KOPT-K1 (cell line): ENCODE results near the gene MTRF1.
A peak's percentile ranks its signal among the peaks of the same experiment; 100 is the strongest.

ENCODE experiments used
- H3K27ac ChIP-seq: fragments of 200-600 bp; sonication (generic); 2 replicates; pipeline ENCODE4 v1.5.1; 2016; ENCODE audit warnings: antibody characterized with exemption, mild to moderate bottlenecking, low read depth, low read length; ENCODE audit not compliant: poor library complexity, severe bottlenecking
- H3K36me3 ChIP-seq: fragments of 200-600 bp; sonication (generic); 2 replicates; pipeline ENCODE4 v1.5.1; 2017; ENCODE audit warnings: antibody characterized with exemption, mild to moderate bottlenecking, low read length, moderate library complexity; ENCODE audit not compliant: insufficient read depth
- H3K9me3 ChIP-seq: fragments of 200-600 bp; sonication (generic); 2 replicates; pipeline ENCODE4 v1.5.1; 2017; ENCODE audit warnings: antibody characterized with exemption, low read length, mild to moderate bottlenecking; ENCODE audit not compliant: insufficient read depth, poor library complexity, severe bottlenecking

Gene MTRF1

GRCh38 chr13:41263261-41263971 is at the start of gene MTRF1:
MTRF1 (minus strand) TSS chr13:41263576; CDS start chr13:41260907, 2,669 bp downstream.
- Histone ChIP-seq H3K36me3 (peaks cover 28% of the 10 kb centered on the region), H3K9me3 (peaks cover 20% of the 10 kb centered on the region), H3K27ac (peak within 1 kb of the TSS; percentile 74)

- H3K27ac ChIP-seq, result no peak overlapping the region
- H3K9me3 ChIP-seq, result no peaks in the 10 kb centered on the region
- H3K36me3 ChIP-seq, result peaks cover 22% of the 10 kb centered on the region
These were observed 49.7 kb upstream of the MTRF1 start for GRCh38 chr13:41313117-41313516.

- Histone ChIP-seq H3K27ac (peak overlapping the region; percentile 90), H3K36me3 (peaks cover 13% of the 10 kb centered on the region), H3K9me3 (no peaks in the 10 kb centered on the region)
These were observed 48.8 kb upstream of the MTRF1 start for GRCh38 chr13:41312176-41312500.

- no peaks in the 10 kb centered on the region for H3K9me3 ChIP-seq
- peak overlapping the region; percentile 90 for H3K27ac ChIP-seq
- H3K36me3 ChIP-seq, result peaks cover 7% of the 10 kb centered on the region
These were observed 48.2 kb upstream of the MTRF1 start for GRCh38 chr13:41311406-41312175.

GRCh38 chr13:41310963-41311405 is 47.6 kb upstream of the MTRF1 start, which contains the start of gene NAA16:
NAA16 (plus strand) TSS chr13:41311267; CDS start chr13:41311529, 262 bp downstream.
- Histone ChIP-seq H3K27ac (peak within 1 kb of the TSS; percentile 90), H3K9me3 (no peaks in the 10 kb centered on the region)

GRCh38 chr13:41307884-41308640 is 44.7 kb upstream of the MTRF1 start:
- H3K27ac ChIP-seq, result no peak overlapping the region
- H3K36me3 ChIP-seq, result no peaks in the 10 kb centered on the region

More at GRCh38 chr13:41310963-41311405, 47.6 kb upstream of the MTRF1 start, which contains the start of gene NAA16:
- H3K36me3 ChIP-seq, result peaks cover 5% of the 10 kb centered on the region; the same call in 1 of the 2 replicates

GRCh38 chr13:41306271-41307145 is 43.1 kb upstream of the MTRF1 start:
- no peaks in the 10 kb centered on the region for H3K9me3 ChIP-seq
- H3K36me3 ChIP-seq, result no peaks in the 10 kb centered on the region
- no peak overlapping the region for H3K27ac ChIP-seq

More at GRCh38 chr13:41307884-41308640, 44.7 kb upstream of the MTRF1 start:
- H3K9me3 ChIP-seq, result no peaks in the 10 kb centered on the region

GRCh38 chr13:41304551-41304950 is 41.2 kb upstream of the MTRF1 start:
- Histone ChIP-seq H3K36me3 (no peaks in the 10 kb centered on the region), H3K27ac (no peak overlapping the region), H3K9me3 (no peaks in the 10 kb centered on the region)

GRCh38 chr13:41302743-41303142 is 39.4 kb upstream of the MTRF1 start:
- Histone ChIP-seq H3K9me3 (no peaks in the 10 kb centered on the region), H3K27ac (no peak overlapping the region), H3K36me3 (no peaks in the 10 kb centered on the region)

GRCh38 chr13:41299316-41300094 is 36.1 kb upstream of the MTRF1 start:
- Histone ChIP-seq H3K9me3 (no peaks in the 10 kb centered on the region), H3K27ac (no peak overlapping the region), H3K36me3 (no peaks in the 10 kb centered on the region)

- Histone ChIP-seq H3K9me3 (no peaks in the 10 kb centered on the region), H3K27ac (no peak overlapping the region), H3K36me3 (no peaks in the 10 kb centered on the region)
These were observed 33.7 kb upstream of the MTRF1 start for GRCh38 chr13:41296879-41297646.

- Histone ChIP-seq H3K9me3 (no peaks in the 10 kb centered on the region), H3K27ac (no peak overlapping the region), H3K36me3 (no peaks in the 10 kb centered on the region)
These were observed 32.6 kb upstream of the MTRF1 start for GRCh38 chr13:41295973-41296372.

- Histone ChIP-seq H3K36me3 (no peaks in the 10 kb centered on the region), H3K9me3 (no peaks in the 10 kb centered on the region)
These were observed 31.5 kb upstream of the MTRF1 start for GRCh38 chr13:41294914-41295313.

More at GRCh38 chr13:41294914-41295313, 31.5 kb upstream of the MTRF1 start:
- H3K27ac ChIP-seq, result no peak overlapping the region
